HepG2 (cell line): Measurements from ENCODE around the gene PLXND1. TPM values are rescaled to one million over a fixed set of nuclear protein-coding genes. Genes with fewer than 3 reads are reported as not detected.

Source experiments
- CENPT ChIP-seq: sonication (generic); formaldehyde crosslinking; IDR thresholded peaks from 2 replicates; pipeline ENCODE4 v1.8.0; 2022; ENCODE audit warnings: low read depth, mild to moderate bottlenecking, moderate library complexity, missing genetic modification reagents
- CSRNP1 ChIP-seq: sonication (generic); formaldehyde crosslinking; IDR thresholded peaks from 2 replicates; pipeline ENCODE4 v1.8.1; 2023; ENCODE audit warnings: mild to moderate bottlenecking, missing genetic modification reagents
- FOXC1 ChIP-seq: sonication (generic); formaldehyde crosslinking; IDR thresholded peaks from 2 replicates; pipeline ENCODE4 v1.8.0; 2022; ENCODE audit warnings: mild to moderate bottlenecking, missing genetic modification reagents, borderline replicate concordance
- FOXM1 ChIP-seq: sonication (generic); formaldehyde crosslinking; IDR thresholded peaks from 2 replicates; pipeline ENCODE4 v1.5.0; 2020; ENCODE audit warnings: missing genetic modification reagents
- JUND ChIP-seq: sonication (generic); formaldehyde crosslinking; IDR thresholded peaks from 2 replicates; pipeline ENCODE4 v1.8.0; 2022; ENCODE audit warnings: mild to moderate bottlenecking, missing genetic modification reagents
- KAT2B ChIP-seq: fragments of 150-350 bp; IDR thresholded peaks from 2 replicates; pipeline ENCODE4 v1.6.1; 2014; ENCODE audit warnings: low read depth, low read length, borderline replicate concordance
- KLF11 ChIP-seq: IDR thresholded peaks from 2 replicates; pipeline ENCODE4 v1.6.1; 2016; ENCODE audit warnings: missing compliant biosample characterization
- MAX ChIP-seq: IDR thresholded peaks from 2 replicates; pipeline ENCODE4 v1.6.1; 2012; ENCODE audit warnings: inconsistent platforms
- MIER3 ChIP-seq: IDR thresholded peaks from 2 replicates; pipeline ENCODE4 v1.6.1; 2016; ENCODE audit warnings: missing compliant biosample characterization, borderline replicate concordance
- NPAS2 ChIP-seq: sonication (generic); formaldehyde crosslinking; IDR thresholded peaks from 2 replicates; pipeline ENCODE4 v1.8.0; 2022; ENCODE audit warnings: mild to moderate bottlenecking, missing genetic modification reagents, borderline replicate concordance
- PAX8 ChIP-seq: sonication (generic); formaldehyde crosslinking; IDR thresholded peaks from 2 replicates; pipeline ENCODE4 v1.8.0; 2022; ENCODE audit warnings: mild to moderate bottlenecking, missing genetic modification reagents, borderline replicate concordance
- PCBP1 ChIP-seq: fragments of 200-400 bp; formaldehyde crosslinking; IDR thresholded peaks from 2 replicates; pipeline ENCODE4 v1.6.1; 2017; ENCODE audit warnings: mild to moderate bottlenecking, low read depth, low read length, borderline replicate concordance
- PPARG ChIP-seq: conservative IDR thresholded peaks from 2 replicates; pipeline ENCODE4 v1.6.1; 2016; ENCODE audit warnings: missing biosample characterization, missing genetic modification reagents
- RBM22 ChIP-seq: fragments of 200-400 bp; formaldehyde crosslinking; optimal IDR thresholded peaks from 2 replicates; pipeline ENCODE3; 2017; ENCODE audit warnings: mild to moderate bottlenecking, low read length, moderate library complexity
- RXRB ChIP-seq: IDR thresholded peaks from 2 replicates; pipeline ENCODE4 v1.6.1; 2016; ENCODE audit warnings: borderline replicate concordance, missing genetic modification reagents, missing compliant biosample characterization
- SOX6 ChIP-seq, 2 experiments: fragments of 450-650 bp in 1 of 2; sonication (generic) in 1 of 2; formaldehyde crosslinking in 1 of 2; IDR thresholded peaks; 2 replicates each; pipeline versions ENCODE4 v1.4.0 to v1.6.1; 2017 to 2020; ENCODE audit warnings: antibody characterized with exemption in 1 of 2, mild to moderate bottlenecking in 1 of 2, missing genetic modification reagents in 1 of 2
- STAT5B ChIP-seq: sonication (generic); formaldehyde crosslinking; IDR thresholded peaks from 2 replicates; pipeline ENCODE4 v1.4.0; 2020; ENCODE audit warnings: missing genetic modification reagents
- ZNF24 ChIP-seq: fragments of 450-650 bp; IDR thresholded peaks from 2 replicates; pipeline ENCODE4 v1.6.1; 2017; ENCODE audit warnings: antibody characterized with exemption, mild to moderate bottlenecking
- ZNF281 ChIP-seq: sonication (generic); formaldehyde crosslinking; IDR thresholded peaks from 2 replicates; pipeline ENCODE4 v1.4.0; 2020; ENCODE audit warnings: missing genetic modification reagents, borderline replicate concordance
- ZNF292 ChIP-seq: sonication (generic); formaldehyde crosslinking; IDR thresholded peaks from 2 replicates; pipeline ENCODE4 v1.8.1; 2022; ENCODE audit warnings: mild to moderate bottlenecking, low read depth, missing genetic modification reagents, borderline replicate concordance
- ZNF33B ChIP-seq: sonication (generic); formaldehyde crosslinking; IDR thresholded peaks from 2 replicates; pipeline ENCODE4 v1.5.1; 2020; ENCODE audit warnings: mild to moderate bottlenecking, missing genetic modification reagents
- ZNF577 ChIP-seq: sonication (generic); formaldehyde crosslinking; IDR thresholded peaks from 2 replicates; pipeline ENCODE4 v1.4.0; 2020; ENCODE audit warnings: mild to moderate bottlenecking, low read depth, missing genetic modification reagents, borderline replicate concordance
- ZNF770 ChIP-seq: sonication (generic); formaldehyde crosslinking; IDR thresholded peaks from 2 replicates; pipeline ENCODE4 v1.5.0; 2020; ENCODE audit warnings: mild to moderate bottlenecking, missing genetic modification reagents
- polyA plus RNA-seq, 8 experiments: library from polyadenylated mRNA; depleted of rRNA in 3 of 8; stranded (reverse) in 7 of 8; unstranded in 1 of 8; fragments of >200 nt; fragmentation: Illumina TruSeq in 4 of 8; extraction: Trizol in 4 of 8; gene quantifications; 2 replicates each; pipeline versions ENCODE4 v1.2.1 to v1.2.3, GENCODE V29; 2011 to 2016; ENCODE audit warnings: low read depth in 4 of 8, missing spikeins in 1 of 8, mixed read lengths in 1 of 8; ENCODE audit not compliant: insufficient read depth in 1 of 8
- total RNA-seq, 5 experiments: library from RNA; depleted of rRNA; stranded (reverse); fragments of >200 nt; fragmentation: Illumina TruSeq; extraction: Trizol; gene quantifications; 2 replicates each; pipeline ENCODE4 v1.2.3, GENCODE V29; 2016; ENCODE audit warnings: low read depth in 1 of 5

PLXND1 gene
- total and polyA plus RNA-seq, 2 of the 13 experiments (the other 11 are each of a cell fraction or from before 2014, with no cell fraction given) = 15.9 to 42.0 TPM

GRCh38 chr3:129593595-129594339 lies 12.7 kb downstream of the PLXND1 start (continued):
- 0 out of 2 replicates have a peak, but pooled peaks have one; percentile 43 for TF ChIP-seq PPARG (CRISPR knock-in tag)
- TF ChIP-seq ZNF292 (CRISPR knock-in tag) = peak; percentile 94
- TF ChIP-seq ZNF33B = no peak
- no peak for TF ChIP-seq NPAS2 (CRISPR knock-in tag)
- no peak for TF ChIP-seq CSRNP1 (CRISPR knock-in tag)
- no peak for TF ChIP-seq SOX6 (IDR thresholded peaks at IDR 0.05)
- peak; percentile 75 for TF ChIP-seq SOX6 (CRISPR knock-in tag; IDR thresholded peaks at IDR 0.05)
- TF ChIP-seq CENPT (CRISPR knock-in tag) = no peak
- TF ChIP-seq PCBP1 = no peak
- peak; percentile 59 for TF ChIP-seq MAX
- TF ChIP-seq KAT2B = peak; percentile 33; the same call in 1 of the 2 replicates
- TF ChIP-seq PAX8 (CRISPR knock-in tag) = no peak
- no peak for TF ChIP-seq KLF11 (CRISPR knock-in tag)
- TF ChIP-seq RXRB = peak; percentile 86
- TF ChIP-seq ZNF577 (CRISPR knock-in tag) = no peak
- TF ChIP-seq FOXC1 (CRISPR knock-in tag) = 0 out of 2 replicates have a peak, but pooled peaks have one; percentile 11
- TF ChIP-seq MIER3 (CRISPR knock-in tag) = 0 out of 2 replicates have a peak, but pooled peaks have one; percentile 57
- TF ChIP-seq ZNF770 (CRISPR knock-in tag) = 0 out of 2 replicates have a peak, but pooled peaks have one; percentile 14
- no peak for TF ChIP-seq FOXM1 (CRISPR knock-in tag)
- no peak for TF ChIP-seq STAT5B (CRISPR knock-in tag)
- peak; percentile 36 for TF ChIP-seq RBM22
- no peak for TF ChIP-seq JUND (CRISPR knock-in tag)
- TF ChIP-seq ZNF24 = no peak
- peak; percentile 97 for TF ChIP-seq ZNF281 (CRISPR knock-in tag)
